BJ (cell line): ENCODE measurements around the gene FTCDNL1. TPM values are rescaled to one million over a fixed set of nuclear protein-coding genes. Genes with fewer than 3 reads are reported as not detected.

Source experiments
- CTCF ChIA-PET: fragments of 350-600 bp; formaldehyde crosslinking; extraction: SDS; loops from one replicate; lab custom pipeline; 2021; ENCODE audit warnings: antibody characterized with exemption, inconsistent platforms; lab: Yijun Ruan, JAX
- POLR2A ChIA-PET: fragments of 300-600 bp; sonication (Branson Sonifier 250); formaldehyde crosslinking; extraction: SDS; loops from one replicate; lab custom pipeline; 2021; ENCODE audit warnings: antibody characterized with exemption; lab: Charles Lee
- DNase-seq: peaks from one replicate; pipeline ENCODE4 v3.0.0-alpha.2; 2011; ENCODE audit warnings: low read depth
- H3K27me3 ChIP-seq: 2 replicates; pipeline ENCODE4 v1.6.0; 2011; ENCODE audit warnings: low read length; ENCODE audit not compliant: control insufficient read depth, insufficient read depth
- H3K36me3 ChIP-seq: 2 replicates; pipeline ENCODE4 v1.5.1; 2011; ENCODE audit warnings: low read length; ENCODE audit not compliant: control insufficient read depth, insufficient read depth
- H3K4me3 ChIP-seq: 2 replicates; pipeline ENCODE4 v1.5.1; 2011; ENCODE audit warnings: low read depth, mild to moderate bottlenecking, control low read depth, low read length
- polyA plus RNA-seq: library from polyadenylated mRNA; depleted of rRNA; stranded (reverse); fragments of >200 nt; gene quantifications from 2 replicates; pipeline ENCODE4 v1.2.3, GENCODE V29; 2011
- TF ChIP-seq, protein P1 (sequence below): IDR thresholded peaks from 2 replicates; pipeline ENCODE4 v1.5.1; 2011; ENCODE audit warnings: low read depth, mild to moderate bottlenecking, control low read depth, inconsistent platforms, low read length, moderate library complexity; ENCODE audit not compliant: insufficient read depth

The FTCDNL1 gene
- polyA plus RNA-seq, 1 experiment = 0.31 TPM

- ChIA-PET CTCF (interaction anchor here (0.7 to 0.9 kb wide), 2 partner anchors 13 to 40 kb away, joined by 3 to 4 read pairs; no protein-coding TSS in a partner anchor), POLR2A (no interaction called here)
- no peak for DNase-seq
- no peak overlapping the region for H3K4me3 ChIP-seq
- H3K36me3 ChIP-seq = no peaks in the 10 kb centered on the region
- no peaks in the 10 kb centered on the region for H3K27me3 ChIP-seq
- TF ChIP-seq, protein P1, sequence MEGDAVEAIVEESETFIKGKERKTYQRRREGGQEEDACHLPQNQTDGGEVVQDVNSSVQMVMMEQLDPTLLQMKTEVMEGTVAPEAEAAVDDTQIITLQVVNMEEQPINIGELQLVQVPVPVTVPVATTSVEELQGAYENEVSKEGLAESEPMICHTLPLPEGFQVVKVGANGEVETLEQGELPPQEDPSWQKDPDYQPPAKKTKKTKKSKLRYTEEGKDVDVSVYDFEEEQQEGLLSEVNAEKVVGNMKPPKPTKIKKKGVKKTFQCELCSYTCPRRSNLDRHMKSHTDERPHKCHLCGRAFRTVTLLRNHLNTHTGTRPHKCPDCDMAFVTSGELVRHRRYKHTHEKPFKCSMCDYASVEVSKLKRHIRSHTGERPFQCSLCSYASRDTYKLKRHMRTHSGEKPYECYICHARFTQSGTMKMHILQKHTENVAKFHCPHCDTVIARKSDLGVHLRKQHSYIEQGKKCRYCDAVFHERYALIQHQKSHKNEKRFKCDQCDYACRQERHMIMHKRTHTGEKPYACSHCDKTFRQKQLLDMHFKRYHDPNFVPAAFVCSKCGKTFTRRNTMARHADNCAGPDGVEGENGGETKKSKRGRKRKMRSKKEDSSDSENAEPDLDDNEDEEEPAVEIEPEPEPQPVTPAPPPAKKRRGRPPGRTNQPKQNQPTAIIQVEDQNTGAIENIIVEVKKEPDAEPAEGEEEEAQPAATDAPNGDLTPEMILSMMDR = no peak
Measured at GRCh38 chr2:199744724-199745123, 106.3 kb downstream of the FTCDNL1 start.

DNA sequence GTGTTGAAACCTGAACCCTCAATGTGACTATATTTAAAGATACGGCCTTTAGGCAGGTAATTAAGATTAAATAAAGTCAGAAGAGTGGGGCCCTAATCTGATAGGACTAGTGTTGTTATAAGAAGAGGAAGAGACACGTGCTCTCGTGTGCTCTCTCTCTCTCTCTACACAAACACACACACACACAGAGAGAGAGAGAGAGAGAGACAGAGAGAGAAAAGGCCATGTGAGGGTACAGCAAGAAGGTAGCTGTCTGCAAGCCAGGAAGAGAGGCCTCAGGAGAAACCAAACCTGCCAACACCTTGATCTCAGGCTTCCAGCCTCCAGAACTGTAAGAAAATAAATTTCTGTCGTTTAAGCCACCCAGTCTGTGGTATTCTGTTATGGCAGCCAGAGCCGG lies 106.7 kb downstream of the FTCDNL1 start:
- TF ChIP-seq, protein P1 = no peak
- Histone ChIP-seq H3K27me3 (no peaks in the 10 kb centered on the region), H3K36me3 (no peaks in the 10 kb centered on the region), H3K4me3 (no peak overlapping the region)
- ChIA-PET CTCF (interaction anchor here (0.9 kb wide), 1 partner anchor 13 kb away, joined by 4 read pairs; no protein-coding TSS in a partner anchor), POLR2A (no interaction called here)
- DNase-seq = no peak

GRCh38 chr2:199743415-199744120 lies 107.4 kb downstream of the FTCDNL1 start:
- H3K36me3 ChIP-seq = no peaks in the 10 kb centered on the region
- H3K4me3 ChIP-seq = no peak overlapping the region
- H3K27me3 ChIP-seq = no peaks in the 10 kb centered on the region
- CTCF ChIA-PET = interaction anchor here (5.3 kb wide), 1 partner anchor 39 kb away, joined by 49 read pairs; no protein-coding TSS in a partner anchor
- TF ChIP-seq, protein P1 = no peak
- POLR2A ChIA-PET = no interaction called here
- no peak for DNase-seq

DNA sequence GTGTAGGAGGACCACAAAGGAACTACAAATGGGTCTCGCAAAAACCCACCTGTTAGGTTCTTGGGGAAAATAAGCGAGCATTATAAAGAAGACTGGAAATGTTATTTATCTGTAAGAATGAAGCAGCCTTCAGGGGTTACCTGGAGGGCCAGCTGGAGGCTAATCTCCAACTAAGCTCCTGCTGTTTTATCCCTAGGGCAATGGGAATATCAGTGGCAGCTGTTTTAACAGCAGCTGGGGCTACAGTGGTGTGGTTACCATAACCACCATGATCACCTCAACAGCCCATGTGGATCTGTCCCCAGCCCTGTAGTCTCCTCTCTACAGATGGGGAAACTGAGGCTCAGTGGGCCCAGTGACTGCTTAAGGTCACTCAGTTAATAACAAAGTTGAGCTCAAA lies 108.1 kb downstream of the FTCDNL1 start:
- TF ChIP-seq, protein P1 = no peak
- no peak for DNase-seq
- H3K27me3 ChIP-seq = no peaks in the 10 kb centered on the region
- ChIA-PET POLR2A (no interaction called here), CTCF (interaction anchor here (5.3 kb wide), 1 partner anchor 38 kb away, joined by 49 read pairs; no protein-coding TSS in a partner anchor)
- no peak overlapping the region for H3K4me3 ChIP-seq
- H3K36me3 ChIP-seq = no peaks in the 10 kb centered on the region

- 0 out of 2 replicates have a peak, but pooled peaks cover 2% of the 10 kb centered on the region for H3K27me3 ChIP-seq
- no peak overlapping the region for H3K4me3 ChIP-seq
- POLR2A ChIA-PET = no interaction called here
- no peak for DNase-seq
- CTCF ChIA-PET = interaction anchor here (0.6 to 5.3 kb wide), 25 partner anchors 10 to 1480 kb away, joined by 3 to 49 read pairs (median 4); no protein-coding TSS in a partner anchor
- TF ChIP-seq, protein P1 = no peak
- no peaks in the 10 kb centered on the region for H3K36me3 ChIP-seq
Measured at GRCh38 chr2:199740111-199740428, 110.9 kb downstream of the FTCDNL1 start.
